HG02885 (cell line): ENCODE measurements around the gene BCORL1.

Source experiments
- ATAC-seq: cut with Tn5 transposase; IDR thresholded peaks from one replicate; pipeline ENCODE4 v1.9.1; 2021; ENCODE audit warnings: mild to moderate bottlenecking; ENCODE audit not compliant: unreplicated experiment, poor library complexity

The BCORL1 gene

GRCh38 chrX:129982300-129983251 lies at the start of gene BCORL1:
TSS of gene BCORL1 (plus strand) at chrX:129982635. CDS start at chrX:130005232, 22,597 bp downstream.
- ATAC-seq, result peak; percentile 89

GRCh38 chrX:129932821-129933321 lies 49.6 kb upstream of the BCORL1 start:
- ATAC-seq, result peak; percentile 17

- no peak for ATAC-seq
Observed at GRCh38 chrX:129933700-129934099, 48.7 kb upstream of the BCORL1 start.

GRCh38 chrX:129934461-129934860 lies 48.0 kb upstream of the BCORL1 start:
- ATAC-seq, result no peak

GRCh38 chrX:129934952-129935351 lies 47.5 kb upstream of the BCORL1 start:
- ATAC-seq, result no peak

GRCh38 chrX:129938081-129938480 lies 44.4 kb upstream of the BCORL1 start:
- ATAC-seq, result no peak

- ATAC-seq, result no peak
Observed at GRCh38 chrX:129939986-129940385, 42.4 kb upstream of the BCORL1 start.

- ATAC-seq, result no peak
Observed at GRCh38 chrX:129940721-129941120, 41.7 kb upstream of the BCORL1 start.

- ATAC-seq, result no peak
Observed at GRCh38 chrX:129945131-129945530, 37.3 kb upstream of the BCORL1 start.

GRCh38 chrX:129953334-129953648 lies 29.1 kb upstream of the BCORL1 start:
- no peak for ATAC-seq

GRCh38 chrX:129953881-129954280 lies 28.6 kb upstream of the BCORL1 start:
- ATAC-seq, result no peak

- ATAC-seq, result no peak
Observed at GRCh38 chrX:129954804-129955203, 27.6 kb upstream of the BCORL1 start.

- ATAC-seq, result no peak
Observed at GRCh38 chrX:129955682-129956081, 26.8 kb upstream of the BCORL1 start.

- ATAC-seq, result no peak
Observed at GRCh38 chrX:129956145-129956544, 26.3 kb upstream of the BCORL1 start.

GRCh38 chrX:129956765-129957164 lies 25.7 kb upstream of the BCORL1 start:
- no peak for ATAC-seq

- peak; percentile 73 for ATAC-seq
Observed at GRCh38 chrX:129957241-129958082, 25.0 kb upstream of the BCORL1 start.

- ATAC-seq, result no peak
Observed at GRCh38 chrX:129958083-129958465, 24.4 kb upstream of the BCORL1 start.

GRCh38 chrX:129958814-129959492 lies 23.5 kb upstream of the BCORL1 start:
- no peak for ATAC-seq

GRCh38 chrX:129959493-129959832 lies 23.0 kb upstream of the BCORL1 start:
- ATAC-seq, result no peak

- ATAC-seq, result peak; percentile 92
Observed at GRCh38 chrX:129961180-129962083, 21.0 kb upstream of the BCORL1 start.
